Spleen (tissue), 7 donors: ENCODE measurements around the gene TEAD1.

Experiments used
- CTCF ChIP-seq, 11 experiments: fragments of 200-600 bp in 7 of 11; fragments of 450-650 bp in 4 of 11; sonication (generic) in 4 of 11; IDR thresholded peaks in 8 of 11; conservative IDR thresholded peaks in 3 of 11; 1 replicate in 7 of 11; 2 replicates in 4 of 11; pipeline versions ENCODE4 v1.4.0 to v1.8.0; 2016 to 2021; ENCODE audit warnings: antibody characterized with exemption in 11 of 11, inconsistent platforms in 4 of 11, mild to moderate bottlenecking in 1 of 11
- POLR2A ChIP-seq, 3 donors: fragments of 450-650 bp; IDR thresholded peaks; one replicate each; pipeline ENCODE4 v1.5.1; 2017; ENCODE audit warnings: antibody characterized with exemption in 3 of 3, mild to moderate bottlenecking in 1 of 3
- POLR2AphosphoS5 ChIP-seq, 3 donors: sonication (generic); formaldehyde crosslinking; IDR thresholded peaks; one replicate each; pipeline ENCODE4 v1.5.1; 2017; ENCODE audit warnings: antibody characterized with exemption in 3 of 3
- donor health status: DM: no; HTN: no; CAD: no; lungs with moderate emphysema.
- donor health status: DM: no; HTN: no; CAD: no.
- donor health status: DM: no; HTN: no; CAD: no.

GRCh38 chr11:12674936-12675696 is 895 bp downstream of the TEAD1 start:
- no peak for TF ChIP-seq CTCF (IDR thresholded peaks at IDR 0.05 in 8 of 11, conservative IDR thresholded peaks at IDR 0.05 in 3 of 11)
- TF ChIP-seq POLR2A (IDR thresholded peaks at IDR 0.05) = no peak
- TF ChIP-seq POLR2AphosphoS5 (IDR thresholded peaks at IDR 0.05) = peak; percentile 8 to 33 (median 20)
